ENCODE measurements around the gene TMBIM6.
A peak's percentile ranks its signal among the peaks of the same experiment; 100 is the strongest.
"Not testable (repeated sequence)": the region's sequence is repeated elsewhere in the genome, so short reads cannot be mapped to it uniquely, and the experiment has no call there.

Gene TMBIM6, protein sequence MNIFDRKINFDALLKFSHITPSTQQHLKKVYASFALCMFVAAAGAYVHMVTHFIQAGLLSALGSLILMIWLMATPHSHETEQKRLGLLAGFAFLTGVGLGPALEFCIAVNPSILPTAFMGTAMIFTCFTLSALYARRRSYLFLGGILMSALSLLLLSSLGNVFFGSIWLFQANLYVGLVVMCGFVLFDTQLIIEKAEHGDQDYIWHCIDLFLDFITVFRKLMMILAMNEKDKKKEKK

DNA sequence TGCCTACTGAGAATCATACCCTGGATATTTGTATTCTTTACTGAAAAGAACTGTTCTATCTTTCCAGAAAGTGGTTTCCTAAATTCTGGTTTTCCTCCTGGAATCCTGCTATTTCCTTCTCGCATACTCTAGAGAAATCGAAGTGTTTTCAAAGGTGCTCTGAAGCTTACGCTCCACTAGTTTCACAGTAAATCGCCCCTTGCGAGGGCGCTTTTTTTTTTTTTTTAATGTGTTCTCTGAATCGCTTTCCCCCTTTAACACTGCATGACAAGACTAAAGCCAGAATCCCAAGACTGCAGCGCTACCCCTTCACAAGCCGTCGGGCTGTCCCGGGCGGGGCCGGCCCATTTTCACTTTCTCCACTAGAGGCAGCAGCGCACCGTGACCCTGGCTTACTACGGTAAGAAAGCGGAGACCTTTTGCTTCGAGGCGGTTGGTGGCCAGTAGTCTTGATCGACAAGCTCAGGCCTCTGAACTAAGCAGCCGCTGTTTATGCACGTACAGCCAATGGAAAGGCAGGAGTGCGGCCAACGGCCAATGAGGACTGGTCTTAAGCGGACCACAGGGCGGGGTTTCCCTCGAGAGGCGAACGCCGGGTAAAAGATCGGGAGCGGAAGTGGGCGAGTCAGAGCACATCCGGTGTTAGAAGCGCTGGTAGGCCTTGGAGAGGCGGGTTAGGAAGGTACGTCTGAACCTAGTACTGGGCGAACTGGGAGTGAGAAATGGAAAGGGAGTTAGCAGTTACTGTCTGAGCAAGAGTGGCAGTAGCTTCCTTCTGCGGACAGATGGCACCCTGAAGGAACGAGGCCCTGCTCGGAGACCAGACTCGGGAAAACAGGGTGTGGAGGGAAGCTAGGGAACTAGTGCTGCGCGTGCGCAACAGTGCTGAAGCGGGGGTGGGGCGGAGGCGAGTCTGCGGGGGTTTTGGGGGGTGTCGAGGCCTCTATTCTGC, at the start of gene TMBIM6:
TSS of gene TMBIM6 (plus strand) at position 628 of the 952 bp plus-strand sequence. CDS start 10,937 bp downstream, outside the sequence.
- DNase-seq (ENCODE audit: low spot score) = peak; percentile 100

DNA sequence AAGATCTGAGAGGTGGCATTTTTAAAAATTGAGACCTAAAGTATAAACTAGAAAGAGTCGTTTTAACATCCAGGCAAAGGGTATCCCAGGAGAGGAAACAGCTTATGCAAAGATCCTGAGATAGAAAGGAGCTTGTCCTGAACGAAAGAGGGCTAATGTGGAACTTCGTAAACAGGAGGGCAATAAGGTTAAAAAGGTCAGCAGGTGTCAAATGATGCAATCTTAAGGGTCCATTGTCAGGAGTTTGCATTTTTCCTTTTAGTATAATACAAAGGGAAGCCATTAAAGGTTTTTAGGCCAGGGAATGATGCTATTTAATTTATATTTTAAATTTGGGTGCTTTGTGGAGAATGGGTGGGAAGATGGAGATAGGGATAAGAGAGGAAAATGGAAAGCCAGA, 48.5 kb upstream of the TMBIM6 start:
- no peak for DNase-seq (ENCODE audit: low spot score)

DNA sequence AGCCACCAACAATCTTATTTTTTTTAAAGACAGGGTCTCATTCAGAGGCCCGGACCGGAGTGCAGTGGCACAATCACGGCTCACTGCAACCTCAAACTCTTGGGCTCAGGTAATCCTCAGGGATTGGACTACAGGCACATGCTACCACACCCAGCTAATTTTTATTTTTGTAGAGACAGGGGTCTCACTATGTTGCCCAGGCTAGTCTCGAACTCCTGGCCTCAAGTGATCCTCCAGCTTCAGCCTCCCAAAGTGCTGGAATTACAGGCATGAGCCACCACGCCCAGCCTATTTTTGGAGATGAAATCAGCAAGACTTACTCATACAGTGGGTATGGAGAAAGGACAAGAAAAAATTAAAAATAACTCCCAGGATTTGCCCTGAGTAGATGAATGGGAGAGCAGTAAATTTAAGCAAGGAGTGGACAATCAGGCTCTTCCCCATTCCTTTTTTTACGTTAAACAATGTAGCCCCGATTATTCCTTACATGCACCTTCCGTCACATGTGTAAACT, 47.4 kb upstream of the TMBIM6 start:
- DNase-seq (ENCODE audit: low spot score) = no peak

DNA sequence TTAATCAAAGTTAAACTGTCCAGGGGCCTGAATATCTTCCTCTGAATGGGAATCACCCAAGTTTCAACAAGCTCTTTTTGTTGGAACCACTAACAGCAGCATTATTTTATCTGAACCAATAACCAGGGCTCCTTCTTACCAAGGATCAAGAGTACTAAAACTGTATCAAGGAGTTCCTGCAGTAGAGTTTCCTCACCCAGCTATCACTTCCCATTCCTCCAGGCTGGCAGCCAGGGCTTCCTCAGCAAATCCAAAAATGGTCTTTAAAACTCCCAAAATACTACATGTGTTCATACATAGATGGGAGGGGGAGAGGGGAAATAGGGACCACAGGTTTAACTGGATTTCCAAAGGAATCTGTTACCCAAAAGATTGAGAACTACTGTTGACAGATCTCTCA, 44.6 kb upstream of the TMBIM6 start:
- DNase-seq (ENCODE audit: low spot score) = no peak

DNA sequence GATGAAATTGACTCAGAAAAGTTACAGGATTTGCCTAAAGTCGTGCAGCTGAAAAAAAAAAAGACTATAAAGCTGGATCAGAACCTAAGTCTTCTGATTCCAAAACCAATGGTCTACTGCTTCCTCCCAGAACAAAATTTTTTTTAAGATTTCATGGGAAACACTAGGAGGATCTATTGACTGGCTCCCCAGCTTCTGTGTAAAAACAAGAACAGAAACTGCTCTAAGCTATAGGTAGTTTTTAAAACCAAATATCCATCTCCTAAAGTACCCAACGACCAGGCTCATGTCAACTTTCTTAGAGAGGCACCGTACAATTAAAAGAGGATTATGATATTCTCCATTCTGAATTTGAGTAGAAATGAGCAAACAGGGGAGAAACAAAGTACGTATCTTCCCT, 43.5 kb upstream of the TMBIM6 start:
- no peak for DNase-seq (ENCODE audit: low spot score)

DNA sequence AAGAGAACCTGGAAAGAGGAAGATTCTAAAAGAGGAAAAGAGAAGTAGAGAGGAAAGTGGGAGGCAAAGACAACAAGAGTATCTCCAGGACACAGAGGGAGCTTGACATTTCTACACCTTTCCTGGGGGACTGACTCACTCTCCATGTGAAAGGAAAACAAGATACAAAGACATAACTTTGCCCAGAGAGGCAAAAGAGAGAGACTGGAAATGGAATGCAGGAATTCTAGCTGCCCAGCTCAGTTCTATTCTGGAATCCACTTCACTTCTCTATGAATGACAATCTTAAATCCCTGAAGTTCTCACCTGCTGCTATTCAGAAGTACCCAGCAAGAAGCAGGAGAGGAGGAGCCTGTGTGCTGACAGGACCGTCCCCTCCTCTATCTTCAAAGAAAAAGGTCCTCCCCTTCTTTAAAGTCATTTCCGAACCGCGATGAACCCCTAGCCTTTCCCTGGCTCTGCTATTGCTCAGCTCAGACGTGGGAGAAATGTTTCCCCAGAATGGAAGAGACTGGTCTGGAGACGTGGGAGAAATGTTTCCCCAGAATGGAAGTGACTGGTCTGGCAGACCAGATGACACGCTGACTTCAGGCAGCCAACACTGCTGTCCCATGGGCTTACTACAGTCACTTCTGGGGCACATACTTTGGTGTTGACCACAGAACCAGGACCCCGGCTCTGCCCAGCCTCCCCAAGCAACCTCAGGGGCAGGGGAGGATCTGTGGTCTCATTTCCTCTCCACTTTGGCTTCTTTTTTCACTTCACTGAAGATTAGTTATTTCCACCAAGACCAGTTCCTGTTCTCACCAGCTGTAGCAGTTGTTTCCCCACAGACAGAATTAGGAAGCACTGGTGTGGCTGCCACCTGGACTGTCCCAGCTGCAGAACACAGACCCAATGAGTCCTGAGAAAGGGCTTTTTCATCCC, 42.5 kb upstream of the TMBIM6 start:
- DNase-seq (ENCODE audit: low spot score) = peak; percentile 77

DNA sequence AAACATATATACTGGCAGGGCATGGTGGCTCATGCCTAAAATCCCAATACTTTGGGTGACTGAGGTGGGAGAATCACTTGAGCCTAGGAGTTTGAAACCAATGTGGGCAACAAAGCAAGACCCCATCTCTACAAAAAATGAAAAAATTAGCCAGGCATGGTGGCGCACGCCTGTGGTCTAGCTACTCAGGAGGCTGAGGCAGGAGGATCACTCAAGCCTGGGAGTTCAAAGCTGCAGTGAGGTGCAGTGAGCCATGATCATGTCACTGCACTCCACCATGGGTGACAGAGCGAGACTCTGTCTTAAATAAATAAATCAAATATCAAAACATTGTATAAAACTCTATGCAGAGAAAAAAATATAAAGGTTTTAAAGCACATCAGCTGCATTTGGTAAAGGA, 39.3 kb upstream of the TMBIM6 start:
- no peak for DNase-seq (ENCODE audit: low spot score)

DNA sequence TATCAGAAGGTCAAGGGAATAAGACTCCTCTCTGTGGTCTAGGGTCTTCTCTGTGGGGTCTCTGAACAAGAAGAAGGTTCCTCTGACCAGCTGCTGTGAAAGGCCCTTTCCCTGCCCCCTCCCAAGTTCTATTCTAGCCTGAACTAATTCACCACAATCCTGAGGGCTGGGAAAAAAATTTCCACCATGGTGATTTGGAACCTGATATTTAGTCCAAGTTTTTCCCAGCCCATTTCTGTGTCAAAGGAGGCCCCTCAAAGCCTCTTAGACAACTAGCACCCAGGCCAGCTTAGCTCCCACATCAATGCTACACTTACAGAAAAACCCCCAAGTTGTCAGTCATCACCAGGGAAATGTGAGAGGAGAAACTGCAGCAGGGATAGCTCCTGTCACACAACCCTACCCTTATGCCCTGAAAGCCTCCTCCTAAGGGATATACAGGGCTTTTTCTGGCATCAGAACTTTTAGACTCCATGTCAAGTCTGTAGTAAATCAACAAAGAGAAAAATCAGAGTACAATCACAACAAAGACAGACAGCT, 38.6 kb upstream of the TMBIM6 start:
- DNase-seq (ENCODE audit: low spot score) = no peak

DNA sequence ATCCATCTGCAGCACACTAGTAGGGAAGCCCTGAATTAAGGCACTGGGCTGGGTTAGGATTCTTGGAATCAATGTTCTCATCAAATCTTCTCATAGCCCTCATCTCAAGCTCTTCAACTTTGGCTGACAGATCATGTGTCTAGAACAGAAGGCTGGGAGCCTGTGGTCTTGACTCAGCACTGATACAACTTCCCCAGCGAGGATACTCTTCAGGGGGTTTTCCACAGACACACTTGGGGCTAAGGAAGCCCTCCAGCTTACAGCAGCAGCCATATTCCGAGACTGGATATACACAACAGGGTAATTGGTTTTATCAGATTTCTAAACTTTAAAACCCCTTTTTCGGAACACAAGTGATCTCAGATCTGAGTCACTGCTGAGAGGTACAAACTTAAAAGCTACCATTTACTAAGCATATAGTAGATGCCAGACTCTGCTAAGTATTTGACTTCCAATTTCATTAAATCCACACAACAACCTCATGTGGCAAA, 37.7 kb upstream of the TMBIM6 start:
- no peak for DNase-seq (ENCODE audit: low spot score)

DNA sequence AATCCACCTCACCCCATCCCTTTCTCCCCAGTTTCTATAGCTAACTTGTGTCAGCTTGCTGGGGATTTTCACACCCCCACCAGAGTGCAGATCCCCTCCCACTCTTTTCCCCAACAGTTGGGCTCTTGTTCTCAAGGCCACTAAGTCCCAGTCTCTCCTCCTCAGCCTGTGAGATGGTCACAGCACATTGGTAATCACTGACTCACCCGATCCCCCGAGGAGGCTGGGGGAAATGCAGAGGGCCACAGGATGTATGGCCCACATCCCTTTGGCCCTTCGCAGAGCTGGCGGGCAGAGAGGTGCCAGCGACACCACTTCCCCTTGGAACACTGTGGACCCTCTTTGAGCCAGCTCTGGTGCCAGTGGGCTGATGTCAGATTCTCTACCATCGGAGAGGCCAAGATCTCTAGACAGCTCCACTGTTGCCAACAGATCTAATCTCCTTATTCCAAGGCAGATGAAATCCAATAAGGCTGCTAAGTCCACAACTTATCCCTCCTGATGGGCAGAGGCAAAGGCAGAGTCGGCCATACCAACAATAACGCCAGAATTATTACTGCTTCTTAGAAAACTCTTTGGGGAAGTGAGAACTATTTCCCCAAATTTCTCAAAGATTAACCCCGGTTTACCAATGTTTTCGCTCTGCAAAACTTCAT, 35.8 kb upstream of the TMBIM6 start:
- DNase-seq (ENCODE audit: low spot score) = peak; percentile 94

DNA sequence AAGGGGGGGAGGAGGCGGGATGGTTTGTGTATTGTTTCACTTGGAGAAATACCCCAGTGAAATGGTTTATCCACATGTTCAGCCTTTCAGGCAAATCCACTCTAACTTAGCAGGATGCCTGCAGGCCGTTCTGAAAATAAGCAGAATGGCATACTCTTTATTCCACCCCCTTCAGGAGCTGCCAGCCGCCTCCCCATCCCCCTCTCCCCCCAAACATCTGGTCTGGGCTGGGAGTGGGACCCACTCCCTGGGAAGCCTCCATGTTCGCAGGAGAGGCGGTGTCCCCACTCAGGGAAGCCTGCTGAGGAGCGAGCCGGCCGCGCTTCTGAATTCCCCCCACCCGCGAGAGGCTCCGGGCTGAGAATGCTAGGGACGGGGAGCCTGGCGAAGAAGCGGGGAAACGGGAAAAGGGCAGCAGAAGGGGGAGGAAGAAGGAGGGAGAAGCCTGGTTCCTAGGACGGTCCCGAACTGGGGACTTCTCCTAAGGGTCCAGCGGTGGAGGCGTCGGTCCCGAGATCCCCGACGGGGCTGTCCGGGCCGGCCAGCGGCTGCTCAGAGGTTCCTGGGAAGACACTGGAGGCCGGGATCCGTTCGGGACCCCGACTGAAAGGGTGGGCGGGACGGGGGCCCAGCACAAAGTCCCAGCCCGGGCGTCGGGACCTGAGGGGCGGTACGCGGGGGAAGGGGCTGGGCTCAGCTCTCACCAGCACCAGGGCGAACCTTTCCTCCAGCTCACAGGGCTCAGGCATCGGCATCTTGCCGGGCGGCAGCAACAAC, 34.8 kb upstream of the TMBIM6 start:
- no peak for DNase-seq (ENCODE audit: low spot score)

DNA sequence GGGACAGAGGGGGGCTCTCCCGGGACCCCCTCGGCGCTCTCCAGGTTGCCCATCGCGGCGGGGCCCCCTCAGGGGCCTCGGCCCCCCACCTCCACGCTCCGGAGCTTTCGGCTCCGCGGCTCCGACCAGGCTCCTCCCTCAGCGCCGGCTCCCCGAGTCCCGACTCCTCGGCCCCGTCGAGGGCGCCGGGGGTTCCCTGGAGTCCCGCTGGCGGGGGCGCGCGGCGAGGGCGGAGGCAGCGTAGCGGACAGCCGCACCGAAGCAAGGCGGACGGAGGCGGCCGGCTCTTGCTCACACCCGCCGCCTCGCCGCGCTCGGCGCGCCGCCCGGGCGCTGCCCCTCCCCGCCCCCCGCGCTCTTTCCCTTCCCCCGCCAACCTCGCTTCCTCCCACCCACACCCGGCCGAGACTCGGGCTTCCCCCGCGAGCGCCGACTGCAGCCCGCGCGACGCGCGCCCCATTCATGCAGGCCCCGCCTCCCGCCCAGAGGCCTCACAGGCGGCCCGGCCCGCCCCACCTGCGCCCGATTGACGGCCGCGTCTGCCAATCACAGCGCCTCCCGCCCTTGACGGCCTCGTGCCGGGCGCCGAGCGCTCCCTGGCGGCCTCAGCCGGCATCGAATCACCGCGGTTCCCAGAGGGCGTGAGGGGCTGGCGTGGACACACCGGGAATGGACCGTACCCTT, 34.1 kb upstream of the TMBIM6 start, which contains the start of gene FMNL3:
TSS of gene FMNL3 (minus strand) at position 278 of the 684 bp plus-strand sequence. CDS start at position 53, 225 bp downstream.
- peak; percentile 95 for DNase-seq (ENCODE audit: low spot score)

DNA sequence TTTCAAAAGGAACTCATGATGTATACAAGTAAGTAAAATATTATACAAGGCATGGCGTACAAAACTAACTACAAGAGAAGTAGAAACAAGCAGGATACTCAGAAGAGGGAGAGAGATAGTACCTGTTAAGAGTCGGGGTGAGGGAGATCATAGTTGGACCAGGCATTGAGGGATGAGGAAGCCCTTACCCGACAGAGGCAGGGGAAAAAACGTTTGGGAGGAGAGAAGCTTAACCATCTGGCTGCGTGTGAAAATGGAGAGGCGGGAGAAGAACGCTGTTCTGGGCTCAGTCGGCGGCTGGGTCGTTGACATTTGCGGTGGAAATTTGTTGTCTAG, 33.6 kb upstream of the TMBIM6 start:
- DNase-seq (ENCODE audit: low spot score) = no peak

DNA sequence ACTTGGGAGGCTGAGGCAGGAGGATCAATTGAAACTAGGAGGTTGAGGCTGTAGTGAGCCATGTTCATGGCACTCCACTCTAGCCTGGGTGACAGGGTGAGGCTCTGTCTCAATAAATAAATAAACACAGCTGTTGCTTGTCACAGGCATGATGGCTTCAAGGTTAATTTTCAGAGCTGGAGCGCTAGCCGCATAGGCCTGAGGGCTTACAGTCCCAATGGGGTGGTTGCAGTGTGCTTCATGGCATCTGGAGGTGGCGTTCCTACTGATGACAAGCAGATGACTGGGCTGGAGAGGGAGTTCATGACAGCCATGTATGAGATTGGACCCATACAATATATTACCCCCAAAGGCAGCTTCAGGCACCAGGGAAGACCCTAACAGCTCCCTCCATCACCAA, 32.5 kb upstream of the TMBIM6 start:
- no peak for DNase-seq (ENCODE audit: low spot score)

DNA sequence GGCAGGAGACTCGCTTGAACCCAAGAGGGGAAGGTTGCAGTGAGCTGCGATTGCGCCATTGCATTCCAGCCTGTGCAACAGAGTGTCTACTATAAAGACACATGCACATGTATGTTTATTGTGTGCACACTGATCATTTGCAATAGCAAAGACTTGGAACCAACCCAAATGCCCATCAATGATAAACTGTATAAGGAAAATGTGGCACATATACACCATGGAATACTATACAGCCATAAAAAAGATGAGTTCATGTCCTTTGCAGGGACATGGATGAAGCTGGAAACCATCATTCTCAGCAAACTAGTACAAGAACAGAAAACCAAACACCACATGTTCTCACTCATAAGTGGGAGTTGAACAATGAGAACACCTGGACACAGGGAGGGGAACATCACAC, 27.4 kb upstream of the TMBIM6 start:
- not testable (repeated sequence) for DNase-seq (ENCODE audit: low spot score)

DNA sequence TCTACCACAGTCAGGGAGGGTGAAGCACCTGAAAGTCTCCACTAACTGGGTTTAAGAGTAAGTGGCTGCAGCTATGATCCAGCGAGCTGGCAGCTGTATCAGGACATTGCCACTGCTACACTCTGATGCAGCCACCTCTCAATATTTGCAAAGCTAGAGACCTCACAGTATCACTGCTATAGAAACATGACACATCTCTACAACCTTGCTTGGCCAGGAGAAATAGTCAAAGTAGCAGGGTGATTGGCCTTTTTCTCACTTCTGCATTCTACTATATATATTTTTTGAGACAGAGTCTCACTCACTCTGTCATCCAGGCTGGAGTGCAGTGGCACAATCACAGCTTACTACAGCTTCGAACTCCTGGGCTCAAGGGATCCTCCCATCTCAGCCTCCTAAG, 24.8 kb upstream of the TMBIM6 start:
- no peak for DNase-seq (ENCODE audit: low spot score)

DNA sequence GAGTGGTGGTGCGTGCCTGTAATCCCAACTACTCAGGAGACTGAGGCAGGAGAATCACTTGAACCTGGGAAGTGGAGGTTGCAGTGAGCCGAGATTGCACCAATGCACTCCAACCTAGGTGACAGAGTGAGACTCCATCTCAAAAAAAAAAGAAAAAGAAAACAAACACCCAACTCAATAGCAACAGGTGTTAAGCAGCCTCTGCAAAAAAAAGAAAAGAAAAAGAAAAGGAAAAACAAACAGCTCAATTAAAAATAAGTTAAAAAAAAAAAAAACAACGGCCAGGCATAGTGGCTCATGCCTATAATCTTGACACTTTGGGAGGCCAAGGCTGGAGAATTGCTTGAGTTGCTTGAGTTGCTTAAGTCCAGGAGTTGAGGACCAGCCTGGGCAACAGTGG, 23.6 kb upstream of the TMBIM6 start:
- DNase-seq (ENCODE audit: low spot score) = not testable (repeated sequence)

DNA sequence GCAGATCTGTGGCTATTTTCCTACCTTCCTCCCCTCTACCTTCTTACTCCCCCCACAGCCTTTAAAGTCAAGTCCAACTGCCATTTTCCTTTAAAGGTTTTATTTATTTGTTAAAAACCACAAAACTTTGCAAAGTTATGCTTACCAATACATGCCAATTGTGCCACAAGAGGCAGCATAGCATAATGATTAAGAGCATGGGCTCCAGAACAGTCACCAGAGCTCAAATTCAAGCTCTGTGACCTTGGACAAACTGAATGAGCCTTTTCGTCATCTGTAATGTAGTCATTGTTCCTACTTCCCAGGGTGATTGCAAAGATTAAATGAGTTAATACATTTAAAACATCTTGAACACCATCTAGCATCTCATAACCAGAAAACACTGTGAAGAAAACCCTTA, 21.1 kb upstream of the TMBIM6 start:
- no peak for DNase-seq (ENCODE audit: low spot score)

DNA sequence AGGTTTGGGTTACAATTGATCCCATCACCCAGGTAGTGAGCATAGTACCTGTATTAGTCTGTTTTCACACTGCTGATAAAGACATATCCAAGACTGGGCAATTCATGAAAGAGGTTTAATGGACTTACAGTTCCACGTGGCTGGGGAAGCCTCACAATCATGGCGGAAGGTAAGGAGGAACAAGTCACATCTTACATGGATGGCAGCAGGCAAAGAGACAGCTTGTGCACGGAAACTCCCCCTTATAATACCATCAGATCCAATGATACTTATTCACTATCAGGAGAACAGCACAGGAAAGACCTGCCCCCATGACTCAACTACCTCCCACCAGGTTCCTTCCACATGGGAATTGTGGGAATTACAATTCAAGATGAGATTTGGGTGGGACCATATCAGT, 20.0 kb upstream of the TMBIM6 start:
- not testable (repeated sequence) for DNase-seq (ENCODE audit: low spot score)

DNA sequence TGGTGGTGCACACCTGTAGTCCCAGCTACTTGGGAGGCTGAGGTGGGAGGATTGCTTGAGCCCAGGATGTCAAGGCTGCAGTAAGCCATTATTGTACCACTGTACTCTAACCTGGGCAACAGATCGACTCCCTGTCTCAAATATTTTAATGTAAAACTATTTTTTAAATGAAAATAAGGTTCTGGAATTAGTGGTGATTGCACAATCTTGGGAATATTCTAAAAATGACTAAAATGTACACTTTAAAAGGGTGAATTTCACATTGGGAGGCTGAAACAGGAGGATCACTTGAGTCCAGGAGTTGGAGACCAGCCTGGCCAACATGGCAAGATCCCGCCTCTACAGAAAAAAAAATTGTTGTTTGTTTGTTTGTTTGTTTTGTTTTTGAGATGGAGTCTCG, 12.9 kb upstream of the TMBIM6 start:
- no peak for DNase-seq (ENCODE audit: low spot score)
